Activated CD8-positive, alpha-beta memory T cell treated with anti-CD3 and anti-CD28 coated beads, Interleukin-2, amount 10 ng/mL, durations not matched to agents 7 days and 5 days (primary cell): ENCODE results near the gene NEU4. TPM values are rescaled to one million over a fixed set of nuclear protein-coding genes. Genes with fewer than 3 reads are reported as not detected.
"Not testable (repeated sequence)": the region's sequence is repeated elsewhere in the genome, so short reads cannot be mapped to it uniquely, and the experiment has no call there.

Experiments used
- ATAC-seq: fragments of 150-1000 bp; cut with Tn5 transposase; one replicate; pipeline ENCODE4 v1.10.0; 2021; ENCODE audit warnings: moderate library complexity
- CTCF ChIA-PET: fragments of 350-600 bp; sonication (Branson Sonifier 250); formaldehyde crosslinking; loops from one replicate; lab custom pipeline; 2021; ENCODE audit warnings: antibody characterized with exemption; lab: Charles Lee
- DNase-seq: peaks from one replicate; pipeline ENCODE4 v3.0.0-alpha.2; 2020
- H3K27ac Mint-ChIP-seq: one replicate; pipeline ENCODE4 v1.8.0; 2021; ENCODE audit warnings: mild to moderate bottlenecking, mixed read lengths
- H3K27me3 Mint-ChIP-seq: one replicate; pipeline ENCODE4 v1.8.0; 2021; ENCODE audit warnings: mixed read lengths
- H3K36me3 Mint-ChIP-seq: one replicate; pipeline ENCODE4 v1.8.0; 2021; ENCODE audit warnings: mild to moderate bottlenecking, mixed read lengths
- H3K4me1 Mint-ChIP-seq: one replicate; pipeline ENCODE4 v1.8.0; 2021; ENCODE audit warnings: mixed read lengths
- H3K4me3 Mint-ChIP-seq: one replicate; pipeline ENCODE4 v1.8.0; 2021; ENCODE audit warnings: mild to moderate bottlenecking, moderate library complexity, mixed read lengths
- H3K9me3 Mint-ChIP-seq: one replicate; pipeline ENCODE4 v1.8.0; 2022; ENCODE audit warnings: low read depth, mixed read lengths
- total RNA-seq, 2 experiments: library from RNA; stranded (reverse); gene quantifications; one replicate each; pipeline ENCODE4 v1.2.3, GENCODE V29; 2021

NEU4 gene
- total RNA-seq, 2 experiments from 2014 or later: 0.12 TPM; not detected in 1

GRCh38 chr2:241817126-241817820 lies 8.3 kb downstream of the NEU4 start:
- H3K4me3 Mint-ChIP-seq: no peak overlapping the region
- H3K9me3 Mint-ChIP-seq: no peaks in the 10 kb centered on the region
- no peak overlapping the region for H3K27ac Mint-ChIP-seq
- CTCF ChIA-PET: no interaction called here
- no peaks in the 10 kb centered on the region for H3K36me3 Mint-ChIP-seq
- DNase-seq (peak; percentile 38), ATAC-seq (no peak)
- H3K27me3 Mint-ChIP-seq: peaks cover 3% of the 10 kb centered on the region
- peaks cover 13% of the 10 kb centered on the region for H3K4me1 Mint-ChIP-seq

DNA sequence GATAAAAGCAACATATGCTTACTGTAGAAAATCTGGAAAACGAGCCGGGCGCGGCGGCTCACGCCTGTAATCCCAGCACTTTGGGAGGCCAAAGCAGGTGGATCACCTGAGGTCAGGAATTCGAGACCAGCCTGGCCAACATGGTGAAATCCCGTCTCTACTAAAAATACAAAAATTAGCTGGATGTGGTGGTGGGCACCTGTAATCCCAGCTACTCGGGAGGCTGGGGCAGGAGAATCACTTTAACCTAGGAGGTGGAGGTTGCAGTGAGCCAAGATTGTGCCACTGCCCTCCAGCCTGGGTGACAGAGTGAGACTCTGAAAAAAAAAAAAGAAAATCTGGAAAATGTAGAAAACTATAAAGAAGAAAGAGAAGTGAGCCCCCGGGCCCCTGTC lies 8.8 kb downstream of the NEU4 start:
- H3K36me3 Mint-ChIP-seq, DNase-seq, H3K4me3 Mint-ChIP-seq, CTCF ChIA-PET, H3K9me3 Mint-ChIP-seq, H3K27me3 Mint-ChIP-seq, ATAC-seq, H3K27ac Mint-ChIP-seq: not testable (repeated sequence)
- peaks cover 16% of the 10 kb centered on the region for H3K4me1 Mint-ChIP-seq

DNA sequence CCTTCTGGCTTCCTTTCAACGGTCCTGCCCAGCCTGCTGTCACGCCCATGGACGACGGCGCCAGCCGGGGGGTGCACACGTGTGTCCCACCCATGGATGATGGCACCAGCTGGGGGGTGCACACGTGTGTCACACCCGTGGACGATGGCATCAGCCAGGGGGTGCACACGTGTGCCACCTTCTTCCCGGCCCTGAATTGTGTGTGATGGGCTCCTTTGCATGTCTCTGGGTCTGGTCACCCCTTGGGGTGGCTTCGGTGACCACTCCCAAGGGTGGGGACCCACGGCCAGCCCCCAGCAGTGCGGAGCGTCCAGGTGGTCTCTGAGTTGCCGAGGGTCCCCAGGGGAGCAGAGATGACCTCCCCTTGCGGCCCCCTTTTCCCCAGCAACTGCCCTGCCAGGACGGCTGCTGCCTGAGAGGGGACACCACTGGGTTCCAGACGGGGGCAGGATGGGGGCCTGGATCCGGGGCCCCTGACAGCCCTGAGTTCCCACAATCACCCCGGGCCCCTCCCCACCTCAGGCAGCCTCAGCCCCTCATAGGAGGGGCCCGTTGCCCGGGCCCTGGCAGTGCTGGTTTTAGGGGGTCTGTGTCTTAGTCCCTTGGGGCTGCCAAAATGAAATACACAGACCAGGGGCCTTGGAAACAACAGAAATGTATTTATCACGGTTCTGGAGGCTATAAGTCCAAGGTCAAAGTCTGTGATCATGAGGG lies 9.4 kb downstream of the NEU4 start:
- CTCF ChIA-PET: no interaction called here
- Mint-ChIP-seq H3K36me3 (peaks cover 3% of the 10 kb centered on the region), H3K4me3 (no peak overlapping the region), H3K27me3 (peaks cover 11% of the 10 kb centered on the region), H3K9me3 (peaks cover 3% of the 10 kb centered on the region), H3K27ac (no peak overlapping the region), H3K4me1 (peaks cover 16% of the 10 kb centered on the region)
- DNase-seq: peak; percentile 29
- no peak for ATAC-seq

DNA sequence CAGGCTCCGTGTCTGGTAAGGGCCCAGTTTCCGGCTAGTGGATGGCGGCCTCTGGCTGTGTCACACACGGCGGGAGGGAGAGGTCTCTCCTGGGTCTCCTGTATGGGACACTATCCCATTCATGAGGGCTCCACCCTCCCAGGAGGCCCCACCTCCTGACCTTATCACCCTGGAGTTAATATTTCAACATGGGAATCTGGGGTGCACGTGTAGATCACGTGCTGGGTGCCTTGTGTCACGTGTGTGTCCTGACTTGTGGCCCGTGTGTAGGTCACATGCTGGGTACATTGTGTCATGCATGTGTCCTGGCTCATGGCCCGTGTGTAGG lies 9.9 kb downstream of the NEU4 start:
- CTCF ChIA-PET: no interaction called here
- Mint-ChIP-seq H3K9me3 (peaks cover 8% of the 10 kb centered on the region), H3K4me1 (peaks cover 17% of the 10 kb centered on the region), H3K4me3 (no peak overlapping the region), H3K36me3 (peaks cover 3% of the 10 kb centered on the region), H3K27ac (no peak overlapping the region), H3K27me3 (peaks cover 15% of the 10 kb centered on the region)
- ATAC-seq (no peak), DNase-seq (no peak)

DNA sequence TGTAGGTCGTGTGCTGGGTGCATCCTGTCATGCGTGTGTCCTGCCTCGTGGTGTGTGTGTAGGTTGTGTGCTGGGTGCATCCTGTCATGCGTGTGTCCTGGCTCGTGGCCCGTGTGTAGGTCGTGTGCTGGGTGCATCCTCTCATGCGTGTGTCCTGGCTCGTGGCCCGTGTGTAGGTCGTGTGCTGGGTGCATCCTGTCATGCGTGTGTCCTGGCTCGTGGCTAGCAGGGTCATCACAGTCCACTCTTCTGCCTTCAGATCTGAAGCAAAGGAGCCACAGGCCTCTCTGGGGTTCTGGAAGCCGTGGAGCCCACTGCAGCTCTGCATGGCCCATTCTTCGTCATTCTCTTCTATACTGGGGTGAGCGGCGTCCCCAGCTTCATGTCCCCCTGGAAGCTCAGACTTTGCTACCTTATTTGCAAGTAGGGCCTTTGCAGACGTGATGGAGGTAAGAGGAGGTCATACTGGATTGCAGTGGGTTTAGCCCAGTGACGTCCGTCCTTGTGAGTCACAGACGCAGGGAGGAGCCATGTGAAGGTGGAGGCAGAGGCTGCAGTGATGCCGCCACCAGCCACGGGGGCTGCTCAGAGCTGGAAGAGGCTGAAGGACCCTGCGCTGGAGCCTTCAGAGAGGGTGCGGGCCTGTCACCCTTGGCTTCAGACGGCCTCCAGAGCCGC lies 11.1 kb downstream of the NEU4 start:
- Mint-ChIP-seq H3K4me1 (peaks cover 16% of the 10 kb centered on the region), H3K9me3 (peaks cover 10% of the 10 kb centered on the region), H3K27me3 (peaks cover 20% of the 10 kb centered on the region)
- H3K27ac Mint-ChIP-seq, H3K4me3 Mint-ChIP-seq, CTCF ChIA-PET, ATAC-seq, H3K36me3 Mint-ChIP-seq: not testable (repeated sequence)
- DNase-seq: peak; percentile 26

GRCh38 chr2:241820625-241821384 lies 11.8 kb downstream of the NEU4 start:
- Mint-ChIP-seq H3K9me3 (peaks cover 10% of the 10 kb centered on the region), H3K4me1 (peaks cover 16% of the 10 kb centered on the region), H3K36me3 (peaks cover 3% of the 10 kb centered on the region), H3K4me3 (no peak overlapping the region), H3K27me3 (peaks cover 25% of the 10 kb centered on the region), H3K27ac (no peak overlapping the region)
- no peak for ATAC-seq
- CTCF ChIA-PET: no interaction called here
- peak; percentile 34 for DNase-seq

DNA sequence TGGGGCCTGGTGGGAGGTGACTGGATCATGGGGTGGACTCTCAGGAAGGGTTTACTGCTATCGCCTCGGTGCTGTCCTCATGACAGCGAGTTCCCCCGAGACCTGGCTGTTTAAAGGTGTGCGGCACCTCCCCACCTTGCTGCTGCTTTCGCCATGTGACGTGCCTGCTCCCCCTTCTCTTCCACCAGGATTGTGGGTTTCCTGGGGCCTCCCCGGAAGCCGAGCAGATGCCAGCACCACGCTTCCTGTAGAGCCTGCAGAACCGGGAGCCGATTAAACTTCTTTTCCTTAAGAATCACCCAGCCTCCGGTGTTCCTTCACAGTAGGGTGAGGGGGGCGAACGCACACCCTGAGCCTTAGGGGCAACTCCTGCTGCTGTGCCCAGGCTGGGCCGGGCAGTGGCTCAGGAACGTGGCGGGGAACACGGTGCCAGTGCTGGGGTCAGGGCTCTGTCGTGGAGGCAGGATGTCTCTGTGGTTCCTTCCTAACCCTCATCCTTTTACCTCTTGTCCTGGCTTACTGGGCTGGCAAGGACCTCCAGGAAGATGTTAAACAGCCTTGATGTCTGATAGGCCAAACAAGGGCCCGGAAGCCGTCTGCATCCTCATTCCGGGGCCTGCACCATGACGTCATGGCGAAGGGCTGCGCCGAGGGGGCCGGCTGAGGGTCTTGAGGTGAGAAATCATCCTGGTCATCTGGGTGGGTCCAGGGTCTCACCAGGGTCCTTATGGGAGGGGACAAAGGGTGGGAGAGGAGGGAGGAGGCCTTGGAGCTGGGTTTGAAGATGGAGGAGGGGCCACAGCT lies 12.7 kb downstream of the NEU4 start:
- DNase-seq (peak; percentile 38), ATAC-seq (no peak)
- no peak overlapping the region for H3K4me3 Mint-ChIP-seq
- H3K27me3 Mint-ChIP-seq: peaks cover 25% of the 10 kb centered on the region
- H3K27ac Mint-ChIP-seq: no peak overlapping the region
- peaks cover 13% of the 10 kb centered on the region for H3K9me3 Mint-ChIP-seq
- peaks cover 3% of the 10 kb centered on the region for H3K36me3 Mint-ChIP-seq
- CTCF ChIA-PET: no interaction called here
- H3K4me1 Mint-ChIP-seq: peaks cover 16% of the 10 kb centered on the region

DNA sequence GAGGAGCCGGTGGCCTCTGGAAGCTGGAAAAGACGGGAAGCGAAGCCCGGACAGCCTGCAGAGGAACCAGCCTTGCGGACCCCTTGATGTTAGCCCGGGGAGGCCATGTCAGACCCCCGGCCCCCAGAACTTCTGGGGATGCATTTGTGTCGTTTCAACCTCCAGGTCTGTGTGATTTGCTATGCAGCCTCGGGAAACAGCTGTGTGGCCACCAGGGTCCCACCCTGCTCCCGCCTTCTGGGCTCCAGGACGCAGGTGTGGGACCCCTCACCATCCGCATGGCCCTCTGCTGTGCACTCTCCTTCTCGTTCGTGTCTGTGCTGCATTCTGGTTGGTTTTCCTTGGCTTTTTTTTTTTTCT lies 13.3 kb downstream of the NEU4 start:
- H3K27ac Mint-ChIP-seq: no peak overlapping the region
- H3K4me3 Mint-ChIP-seq: no peak overlapping the region
- peaks cover 15% of the 10 kb centered on the region for H3K4me1 Mint-ChIP-seq
- peaks cover 4% of the 10 kb centered on the region for H3K36me3 Mint-ChIP-seq
- no peak for ATAC-seq
- DNase-seq: no peak
- CTCF ChIA-PET: no interaction called here
- H3K9me3 Mint-ChIP-seq: peaks cover 14% of the 10 kb centered on the region
- H3K27me3 Mint-ChIP-seq: peaks cover 28% of the 10 kb centered on the region

- H3K4me3 Mint-ChIP-seq, ATAC-seq: not testable (repeated sequence)
- peak; percentile 39 for DNase-seq
Measured at GRCh38 chr2:241823531-241824437, 14.8 kb downstream of the NEU4 start.

GRCh38 chr2:241827394-241827793 lies 18.4 kb downstream of the NEU4 start:
- DNase-seq (no peak), ATAC-seq (no peak)
- Mint-ChIP-seq H3K27ac (no peak overlapping the region), H3K27me3 (peaks cover 55% of the 10 kb centered on the region), H3K36me3 (peaks cover 8% of the 10 kb centered on the region), H3K4me3 (no peak overlapping the region), H3K9me3 (peaks cover 18% of the 10 kb centered on the region), H3K4me1 (peaks cover 5% of the 10 kb centered on the region)
- CTCF ChIA-PET: no interaction called here

More at GRCh38 chr2:241823531-241824437, 14.8 kb downstream of the NEU4 start:
- H3K36me3 Mint-ChIP-seq, CTCF ChIA-PET, H3K27ac Mint-ChIP-seq: not testable (repeated sequence)
- Mint-ChIP-seq H3K27me3 (peaks cover 34% of the 10 kb centered on the region), H3K4me1 (peaks cover 12% of the 10 kb centered on the region), H3K9me3 (peaks cover 18% of the 10 kb centered on the region)

- Mint-ChIP-seq H3K27me3 (peaks cover 79% of the 10 kb centered on the region), H3K27ac (no peak overlapping the region), H3K4me3 (no peak overlapping the region), H3K36me3 (no peaks in the 10 kb centered on the region), H3K9me3 (no peaks in the 10 kb centered on the region), H3K4me1 (peaks cover 10% of the 10 kb centered on the region)
- CTCF ChIA-PET: no interaction called here
- no peak for DNase-seq
- no peak for ATAC-seq
Measured at GRCh38 chr2:241833101-241833663, 24.2 kb downstream of the NEU4 start.
